Hepatocyte (in vitro differentiated cells): Measurements from ENCODE around the gene TLK2. TPM values are rescaled to one million over a fixed set of nuclear protein-coding genes. Genes with fewer than 3 reads are reported as not detected.
"Not testable (repeated sequence)": the region's sequence is repeated elsewhere in the genome, so short reads cannot be mapped to it uniquely, and the experiment has no call there.

Source experiments
- DNase-seq: peaks from one replicate; pipeline ENCODE4 v3.0.0-alpha.2; 2016; ENCODE audit warnings: low spot score
- H2AFZ ChIP-seq: fragments of 200-600 bp; sonication (generic); 2 replicates; pipeline ENCODE4 v1.6.0; 2016; ENCODE audit warnings: antibody characterized with exemption, mild to moderate bottlenecking
- H3K27ac ChIP-seq: fragments of 200-600 bp; sonication (generic); 2 replicates; pipeline ENCODE4 v1.5.1; 2016; ENCODE audit warnings: mild to moderate bottlenecking
- H3K27me3 ChIP-seq: fragments of 200-600 bp; sonication (generic); 2 replicates; pipeline ENCODE4 v1.6.1; 2016
- H3K36me3 ChIP-seq: fragments of 200-600 bp; sonication (generic); replicated peaks from 2 replicates; pipeline ENCODE4 v1.5.1; 2016; ENCODE audit warnings: low read depth; ENCODE audit not compliant: insufficient read depth
- H3K4me1 ChIP-seq: fragments of 200-600 bp; sonication (generic); 2 replicates; pipeline ENCODE4 v1.5.1; 2016; ENCODE audit warnings: mild to moderate bottlenecking, moderate library complexity; ENCODE audit not compliant: insufficient read depth
- H3K4me2 ChIP-seq: fragments of 200-600 bp; sonication (generic); 2 replicates; pipeline ENCODE4 v1.6.0; 2016
- H3K4me3 ChIP-seq: fragments of 200-600 bp; sonication (generic); 2 replicates; pipeline ENCODE4 v1.5.1; 2016; ENCODE audit warnings: mild to moderate bottlenecking
- H3K79me2 ChIP-seq: fragments of 200-600 bp; sonication (generic); 2 replicates; pipeline ENCODE4 v1.6.0; 2017; ENCODE audit warnings: mild to moderate bottlenecking
- H3K9me2 ChIP-seq: fragments of 200-600 bp; sonication (generic); replicated peaks from 2 replicates; pipeline ENCODE4 v1.6.0; 2017; ENCODE audit warnings: mild to moderate bottlenecking; ENCODE audit not compliant: insufficient read depth
- H3K9me3 ChIP-seq: fragments of 200-600 bp; sonication (generic); 2 replicates; pipeline ENCODE4 v1.5.1; 2016; ENCODE audit warnings: low read depth, mild to moderate bottlenecking
- H4K20me1 ChIP-seq: fragments of 200-600 bp; sonication (generic); 2 replicates; pipeline ENCODE4 v1.6.0; 2016; ENCODE audit warnings: mild to moderate bottlenecking; ENCODE audit not compliant: insufficient read depth, poor library complexity, severe bottlenecking
- WGBS: methylation state at CpG from one replicate; pipeline ENCODE4 v1.1.6; 2016; ENCODE audit warnings: low lambda C conversion rate; ENCODE audit errors: missing lambda C conversion rate; 5-methylcytosine and 5-hydroxymethylcytosine counted together
- polyA plus RNA-seq: library from polyadenylated mRNA; unstranded; fragments of >200 nt; fragmentation: Nextera tagmentation; extraction: Ambion mirVana; gene quantifications from 2 replicates; pipeline ENCODE4 v1.2.1, GENCODE V29; 2016
- total RNA-seq: library from RNA; depleted of rRNA; stranded (reverse); fragments of >200 nt; gene quantifications from 2 replicates; pipeline ENCODE4 v1.2.3, GENCODE V29; 2014

Gene TLK2
- total and polyA plus RNA-seq, 2 experiments from 2014 or later, result 19.4 to 44.7 TPM

DNA sequence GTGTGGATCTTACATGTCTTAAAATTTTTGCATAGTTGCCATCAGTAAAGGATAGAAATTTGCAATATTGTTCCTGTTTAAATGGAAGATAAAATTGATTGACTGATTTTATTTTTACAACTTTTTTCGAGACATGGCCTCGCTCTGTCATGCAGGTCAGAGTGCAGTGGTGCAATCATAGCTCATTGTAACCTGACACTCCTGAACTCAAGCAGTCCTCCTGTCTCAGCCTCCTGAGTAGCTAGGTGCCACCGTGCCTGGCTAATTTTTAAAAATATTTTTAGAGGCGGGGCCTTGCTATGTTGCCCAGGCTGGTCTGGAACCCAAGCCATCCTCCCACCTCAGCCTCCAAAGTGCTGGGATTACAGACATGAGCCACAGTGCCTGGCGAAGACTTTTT lies 42.7 kb downstream of the TLK2 start:
- not testable (repeated sequence) for H3K4me1 ChIP-seq, H3K9me3 ChIP-seq, H3K36me3 ChIP-seq, H3K9me2 ChIP-seq, DNase-seq, H2AFZ ChIP-seq, H3K4me3 ChIP-seq, H3K27ac ChIP-seq, H3K27me3 ChIP-seq, H3K4me2 ChIP-seq
- peaks cover 41% of the 10 kb centered on the region for H3K79me2 ChIP-seq
- WGBS, result 92% methylated on average over 5 of the region's 5 CpGs
- H4K20me1 ChIP-seq, result peaks cover 15% of the 10 kb centered on the region

DNA sequence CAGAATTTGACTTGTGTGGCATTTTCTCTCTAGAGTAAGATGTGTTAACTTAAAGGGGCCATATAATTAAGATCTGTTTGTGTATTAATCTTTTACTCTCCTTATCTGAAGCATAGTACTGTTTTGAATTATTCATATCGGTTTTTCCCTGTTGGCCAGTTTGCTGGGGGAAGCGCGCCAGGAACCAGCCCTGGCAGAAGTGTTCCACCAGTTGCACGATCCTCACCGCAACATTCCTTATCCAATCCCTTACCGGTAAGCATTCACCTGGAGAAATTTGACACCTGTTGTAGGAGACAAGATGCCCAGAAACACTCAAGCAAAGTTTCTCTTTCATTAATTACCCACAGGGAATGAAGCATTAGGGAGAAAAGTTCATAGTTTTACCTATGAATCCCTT lies 45.5 kb downstream of the TLK2 start:
- not testable (repeated sequence) for H3K9me2 ChIP-seq, DNase-seq, H3K27ac ChIP-seq, H3K4me2 ChIP-seq, H3K4me1 ChIP-seq, H3K27me3 ChIP-seq, H4K20me1 ChIP-seq, H2AFZ ChIP-seq, H3K4me3 ChIP-seq, H3K36me3 ChIP-seq, H3K9me3 ChIP-seq
- peaks cover 18% of the 10 kb centered on the region for H3K79me2 ChIP-seq
- WGBS, result 97% methylated on average over 6 of the region's 6 CpGs

DNA sequence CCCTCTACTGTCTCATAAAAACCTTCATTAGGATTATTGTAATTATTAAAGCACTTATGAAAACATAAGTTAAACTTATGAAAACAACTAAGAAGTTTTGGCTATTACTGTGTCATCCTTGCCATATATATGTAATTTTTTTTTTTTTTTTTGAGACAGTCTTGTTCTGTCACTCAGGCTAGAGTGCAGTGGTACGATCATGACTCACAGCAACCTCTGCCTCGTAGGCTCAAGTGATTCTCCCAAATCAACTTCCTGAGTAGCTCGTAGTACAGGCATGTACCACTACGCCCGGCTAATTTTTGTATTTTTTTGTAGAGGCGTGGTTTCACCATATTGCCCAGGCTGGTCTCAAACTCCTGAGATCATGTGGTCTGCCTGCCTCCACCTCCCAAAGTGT lies 46.7 kb downstream of the TLK2 start:
- H3K79me2 ChIP-seq, result peaks cover 14% of the 10 kb centered on the region
- H3K27ac ChIP-seq, H4K20me1 ChIP-seq, H3K9me2 ChIP-seq, H3K4me3 ChIP-seq, H3K27me3 ChIP-seq, H3K4me2 ChIP-seq, H3K9me3 ChIP-seq, DNase-seq, H3K36me3 ChIP-seq, H3K4me1 ChIP-seq, H2AFZ ChIP-seq: not testable (repeated sequence)
- WGBS, result 98% methylated on average over 6 of the region's 6 CpGs

DNA sequence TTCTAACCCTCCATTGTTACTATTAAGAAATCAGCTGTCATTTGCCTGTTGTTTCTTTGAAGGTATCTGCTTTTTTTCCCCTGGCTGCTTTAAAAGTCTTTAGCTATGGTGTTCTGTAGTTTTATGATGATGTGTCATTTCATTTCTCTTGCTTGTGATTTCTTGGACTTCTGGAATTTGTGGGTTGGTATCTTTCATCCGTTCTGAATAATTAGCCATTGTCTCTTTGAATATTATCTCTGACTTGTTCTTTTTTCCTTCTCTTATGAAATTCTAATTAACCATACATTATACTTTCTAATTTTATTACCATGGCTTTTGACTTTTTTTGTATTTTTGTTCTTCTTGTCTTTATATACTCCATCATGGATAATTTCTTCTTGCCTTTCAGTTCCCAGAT lies 52.3 kb downstream of the TLK2 start:
- H4K20me1 ChIP-seq, H3K4me1 ChIP-seq, DNase-seq, H3K36me3 ChIP-seq, H3K4me2 ChIP-seq, H3K9me3 ChIP-seq, H3K27ac ChIP-seq, H3K4me3 ChIP-seq, H2AFZ ChIP-seq, H3K27me3 ChIP-seq, H3K9me2 ChIP-seq: not testable (repeated sequence)
- peaks cover 11% of the 10 kb centered on the region for H3K79me2 ChIP-seq
- 100% methylated on average over 1 of the region's 1 CpG for WGBS

DNA sequence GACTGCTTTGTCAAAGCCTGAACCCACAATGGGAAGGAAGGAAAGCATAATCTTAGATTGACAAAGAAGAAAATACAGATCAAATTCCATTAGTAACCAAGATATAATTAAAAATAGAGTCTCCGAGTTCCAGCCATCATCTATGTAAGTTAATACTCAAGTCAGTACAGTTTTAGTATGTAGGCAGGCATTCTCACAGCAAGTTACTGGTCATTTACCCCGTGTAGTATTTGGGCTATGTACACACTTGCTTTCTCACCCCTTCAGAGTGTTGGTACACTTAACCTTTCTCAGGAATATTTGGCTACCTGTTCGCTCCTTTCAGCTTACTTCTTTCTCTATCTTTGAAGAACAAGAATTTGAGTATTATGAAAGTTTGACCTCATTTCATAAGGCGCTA lies 57.9 kb downstream of the TLK2 start:
- WGBS, result 96% methylated on average over 3 of the region's 4 CpGs

DNA sequence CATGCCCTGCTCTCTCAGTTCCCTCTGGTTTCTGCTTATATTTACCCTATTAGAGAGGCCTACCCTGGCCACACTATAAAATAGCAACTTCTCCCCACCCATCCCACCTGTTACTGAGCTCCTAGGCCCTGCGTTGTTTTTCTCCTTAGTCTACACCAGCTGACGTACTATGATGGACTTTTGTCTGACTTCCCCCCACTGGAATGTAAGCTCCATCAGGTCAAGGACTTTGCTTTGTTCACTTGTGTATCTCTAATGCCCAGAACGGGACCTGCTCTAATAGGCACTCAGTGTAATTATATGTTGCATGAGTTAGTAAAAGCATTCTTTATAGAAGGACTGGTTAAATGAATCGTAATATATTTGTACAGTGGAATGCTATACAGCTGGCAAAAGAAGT lies 62.4 kb downstream of the TLK2 start:
- H3K27ac ChIP-seq, H3K27me3 ChIP-seq, H4K20me1 ChIP-seq, H2AFZ ChIP-seq, DNase-seq, H3K9me2 ChIP-seq, H3K4me3 ChIP-seq, H3K36me3 ChIP-seq, H3K9me3 ChIP-seq, H3K4me1 ChIP-seq, H3K4me2 ChIP-seq: not testable (repeated sequence)
- peaks cover 33% of the 10 kb centered on the region for H3K79me2 ChIP-seq
- 83% methylated on average over 4 of the region's 4 CpGs for WGBS

More for the DNA sequence above, 57.9 kb downstream of the TLK2 start:
- H3K79me2 ChIP-seq, H3K9me3 ChIP-seq, H3K4me2 ChIP-seq, H3K9me2 ChIP-seq, H3K36me3 ChIP-seq, DNase-seq, H3K27me3 ChIP-seq, H3K4me3 ChIP-seq, H2AFZ ChIP-seq, H3K27ac ChIP-seq, H3K4me1 ChIP-seq, H4K20me1 ChIP-seq: not testable (repeated sequence)

DNA sequence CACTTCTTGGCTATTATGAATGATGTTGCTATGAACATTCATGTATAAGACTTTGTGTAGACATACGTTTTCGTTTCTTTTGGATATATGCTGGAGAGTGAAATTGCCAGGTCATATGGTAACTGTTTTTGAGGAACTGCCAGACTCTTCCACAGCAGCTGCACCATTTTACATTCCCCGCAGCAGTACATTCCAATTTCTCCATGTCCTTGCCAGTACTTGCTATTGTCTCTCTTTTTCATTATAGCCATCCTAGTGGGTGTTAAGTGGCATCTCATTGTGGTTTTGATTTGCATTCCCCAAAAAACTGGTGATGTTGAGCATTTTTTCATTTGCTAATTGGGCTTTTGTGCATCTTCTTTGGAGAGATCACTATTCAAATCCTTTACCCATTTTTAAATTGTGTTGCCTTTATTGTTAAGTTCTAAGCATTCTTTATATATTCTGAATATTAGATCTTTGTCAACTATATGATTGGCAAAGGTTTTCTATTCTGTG lies 64.7 kb downstream of the TLK2 start:
- not testable (repeated sequence) for DNase-seq, H3K27me3 ChIP-seq, H3K36me3 ChIP-seq, H3K9me2 ChIP-seq, H3K9me3 ChIP-seq, H4K20me1 ChIP-seq, H3K4me1 ChIP-seq, H3K4me2 ChIP-seq, H3K27ac ChIP-seq, H2AFZ ChIP-seq, H3K4me3 ChIP-seq
- 97% methylated on average over 3 of the region's 3 CpGs for WGBS
- peaks cover 38% of the 10 kb centered on the region for H3K79me2 ChIP-seq

DNA sequence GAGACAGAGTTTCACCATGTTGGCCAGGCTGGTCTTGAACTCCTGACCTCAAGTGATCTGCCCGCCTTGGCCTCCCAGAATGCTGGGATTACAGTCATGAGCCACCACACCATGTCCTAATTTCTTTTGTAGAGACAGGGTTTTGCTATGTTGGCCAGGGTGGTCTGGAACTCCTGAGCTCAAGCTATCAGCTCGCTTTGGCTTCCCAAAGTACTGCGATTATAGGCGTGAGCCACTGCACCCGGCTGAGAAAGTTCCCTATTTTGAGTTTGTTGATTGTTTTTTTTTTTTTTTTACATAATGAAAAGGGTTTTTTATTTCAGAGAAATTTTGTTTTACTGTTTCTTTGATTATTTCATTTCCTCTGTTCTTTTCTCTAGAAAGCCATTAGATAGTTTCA lies 67.4 kb downstream of the TLK2 start:
- H3K36me3 ChIP-seq, H3K9me2 ChIP-seq, H3K9me3 ChIP-seq, H3K4me2 ChIP-seq, DNase-seq, H3K4me3 ChIP-seq, H3K27ac ChIP-seq, H4K20me1 ChIP-seq, H3K27me3 ChIP-seq, H3K4me1 ChIP-seq, H2AFZ ChIP-seq: not testable (repeated sequence)
- H3K79me2 ChIP-seq, result peaks cover 53% of the 10 kb centered on the region
- 88% methylated on average over 5 of the region's 5 CpGs for WGBS
